Endodermal cell (in vitro differentiated cells): Measurements from ENCODE around the gene C12orf57. TPM values are rescaled to one million over a fixed set of nuclear protein-coding genes. Genes with fewer than 3 reads are reported as not detected.

Source experiments
- DNase-seq: peaks from one replicate; pipeline ENCODE4 v3.0.0-alpha.2; 2017
- H3K27ac ChIP-seq: 2 replicates; pipeline ENCODE4 v1.5.1; 2013; ENCODE audit warnings: mild to moderate bottlenecking, low read depth, low read length, moderate library complexity
- H3K27me3 ChIP-seq: 2 replicates; pipeline ENCODE4 v1.6.1; 2013; ENCODE audit warnings: mild to moderate bottlenecking, low read length, moderate library complexity; ENCODE audit not compliant: insufficient read depth, control insufficient read depth, poor library complexity, severe bottlenecking
- H3K36me3 ChIP-seq: 2 replicates; pipeline ENCODE4 v1.7.0; 2013; ENCODE audit warnings: mild to moderate bottlenecking, low read length, moderate library complexity; ENCODE audit not compliant: control insufficient read depth, insufficient read depth
- H3K4me1 ChIP-seq: one replicate; pipeline ENCODE4 v1.7.0; 2013; ENCODE audit warnings: low read length; ENCODE audit not compliant: control insufficient read depth, insufficient read depth
- H3K4me3 ChIP-seq: 2 replicates; pipeline ENCODE4 v1.5.1; 2013; ENCODE audit warnings: mild to moderate bottlenecking, low read length, moderate library complexity
- H3K9ac ChIP-seq: 2 replicates; pipeline ENCODE4 v1.6.1; 2013; ENCODE audit warnings: mild to moderate bottlenecking, low read length, moderate library complexity; ENCODE audit not compliant: poor library complexity, severe bottlenecking; ENCODE audit errors: extremely low read depth
- H3K9me3 ChIP-seq: 2 replicates; pipeline ENCODE4 v1.6.1; 2013; ENCODE audit warnings: mild to moderate bottlenecking, low read length, moderate library complexity; ENCODE audit not compliant: control insufficient read depth
- H3K27ac Mint-ChIP-seq: 2 replicates; pipeline ENCODE4 v1.8.0; 2020; ENCODE audit warnings: mixed read lengths
- H3K27me3 Mint-ChIP-seq: 2 replicates; pipeline ENCODE4 v1.8.0; 2021; ENCODE audit warnings: mild to moderate bottlenecking, mixed read lengths; ENCODE audit not compliant: insufficient read depth
- H3K36me3 Mint-ChIP-seq: 2 replicates; pipeline ENCODE4 v1.8.0; 2020; ENCODE audit warnings: low read depth, mixed read lengths
- H3K4me1 Mint-ChIP-seq: 2 replicates; pipeline ENCODE4 v1.8.0; 2020; ENCODE audit warnings: mixed read lengths
- H3K4me3 Mint-ChIP-seq: 2 replicates; pipeline ENCODE4 v1.8.0; 2020; ENCODE audit warnings: mild to moderate bottlenecking, moderate library complexity, mixed read lengths
- H3K9me3 Mint-ChIP-seq: 2 replicates; pipeline ENCODE4 v1.8.0; 2020; ENCODE audit warnings: mild to moderate bottlenecking, mixed read lengths
- WGBS, 2 experiments: methylation state at CpG; one replicate each; pipeline versions ENCODE4 v1.1.5 to v1.1.7; 2013; ENCODE audit warnings: missing lambda C conversion rate in 2 of 2, mixed read lengths in 1 of 2; ENCODE audit not compliant: insufficient coverage in 1 of 2, insufficient read length in 1 of 2; 5-methylcytosine and 5-hydroxymethylcytosine counted together
- total RNA-seq, 2 donors: library from RNA; stranded (reverse); fragmentation: NEBNext Ultra II Directional in 1 of 2; extraction: Animal tissue kit (Norgen Biotek cat#: 25700) in 1 of 2; gene quantifications; 2 replicates in 1 of 2; 3 replicates in 1 of 2; pipeline ENCODE4 v1.2.1, GENCODE V29; 2021
- TF ChIP-seq, protein P1 (sequence below): fragments of 200-600 bp; sonication (generic); conservative IDR thresholded peaks from 2 replicates; pipeline ENCODE4 v1.5.0; 2021; ENCODE audit warnings: antibody characterized with exemption, mild to moderate bottlenecking

The C12orf57 gene
- total RNA-seq, 2 donors from 2014 or later: 141 to 257 TPM

DNA sequence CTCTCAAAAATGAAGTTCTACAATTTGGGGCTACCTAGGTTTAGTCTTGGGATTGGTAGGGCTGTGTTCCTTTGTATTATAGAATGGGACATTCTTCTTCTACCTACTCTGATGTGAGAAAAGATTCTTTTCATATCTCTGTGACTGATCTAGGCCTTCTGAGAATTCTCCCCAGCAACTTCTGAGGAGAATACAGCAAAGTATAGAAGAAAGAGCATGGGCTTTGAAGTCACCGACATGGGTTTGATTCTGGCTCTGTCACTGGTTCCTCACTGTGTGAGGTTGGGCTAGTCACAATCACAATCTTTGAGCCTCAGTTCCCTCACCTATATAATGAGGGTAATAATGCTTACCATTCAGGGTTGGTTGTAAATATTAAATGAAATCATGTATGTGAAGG lies 11.1 kb upstream of the C12orf57 start:
- H3K4me3 Mint-ChIP-seq: no peak overlapping the region
- H3K4me1 ChIP-seq: peaks cover 13% of the 10 kb centered on the region
- H3K36me3 ChIP-seq: peaks cover 40% of the 10 kb centered on the region
- TF ChIP-seq, protein P1, sequence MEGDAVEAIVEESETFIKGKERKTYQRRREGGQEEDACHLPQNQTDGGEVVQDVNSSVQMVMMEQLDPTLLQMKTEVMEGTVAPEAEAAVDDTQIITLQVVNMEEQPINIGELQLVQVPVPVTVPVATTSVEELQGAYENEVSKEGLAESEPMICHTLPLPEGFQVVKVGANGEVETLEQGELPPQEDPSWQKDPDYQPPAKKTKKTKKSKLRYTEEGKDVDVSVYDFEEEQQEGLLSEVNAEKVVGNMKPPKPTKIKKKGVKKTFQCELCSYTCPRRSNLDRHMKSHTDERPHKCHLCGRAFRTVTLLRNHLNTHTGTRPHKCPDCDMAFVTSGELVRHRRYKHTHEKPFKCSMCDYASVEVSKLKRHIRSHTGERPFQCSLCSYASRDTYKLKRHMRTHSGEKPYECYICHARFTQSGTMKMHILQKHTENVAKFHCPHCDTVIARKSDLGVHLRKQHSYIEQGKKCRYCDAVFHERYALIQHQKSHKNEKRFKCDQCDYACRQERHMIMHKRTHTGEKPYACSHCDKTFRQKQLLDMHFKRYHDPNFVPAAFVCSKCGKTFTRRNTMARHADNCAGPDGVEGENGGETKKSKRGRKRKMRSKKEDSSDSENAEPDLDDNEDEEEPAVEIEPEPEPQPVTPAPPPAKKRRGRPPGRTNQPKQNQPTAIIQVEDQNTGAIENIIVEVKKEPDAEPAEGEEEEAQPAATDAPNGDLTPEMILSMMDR: no peak
- no peak overlapping the region for H3K4me3 ChIP-seq
- no peaks in the 10 kb centered on the region for H3K9me3 Mint-ChIP-seq
- H3K27me3 Mint-ChIP-seq: no peaks in the 10 kb centered on the region
- no peaks in the 10 kb centered on the region for H3K27me3 ChIP-seq
- no peak overlapping the region for H3K27ac ChIP-seq
- WGBS, 2 experiments: 100% methylated on average over 1 of the region's 1 CpG; no CpG with 5 or more reads in 1 of the 2 experiments
- no peaks in the 10 kb centered on the region for H3K9me3 ChIP-seq
- peaks cover 48% of the 10 kb centered on the region for H3K36me3 Mint-ChIP-seq
- H3K4me1 Mint-ChIP-seq: peaks cover 33% of the 10 kb centered on the region
- peak overlapping the region; percentile 34 for H3K27ac Mint-ChIP-seq
- H3K9ac ChIP-seq: no peak overlapping the region
- no peak for DNase-seq

GRCh38 chr12:6934110-6934509 lies 9.7 kb upstream of the C12orf57 start:
- peaks cover 58% of the 10 kb centered on the region for H3K36me3 Mint-ChIP-seq
- Histone ChIP-seq H3K27me3 (no peaks in the 10 kb centered on the region), H3K4me3 (no peak overlapping the region), H3K36me3 (peaks cover 52% of the 10 kb centered on the region), H3K9me3 (no peaks in the 10 kb centered on the region), H3K27ac (no peak overlapping the region), H3K9ac (no peak overlapping the region), H3K4me1 (peaks cover 13% of the 10 kb centered on the region)
- no peaks in the 10 kb centered on the region for H3K27me3 Mint-ChIP-seq
- peaks cover 41% of the 10 kb centered on the region for H3K4me1 Mint-ChIP-seq
- no peak overlapping the region for H3K4me3 Mint-ChIP-seq
- WGBS, 2 experiments: 90 to 100% methylated on average over 2 to 8 of the region's 8 CpGs
- no peak for DNase-seq
- H3K27ac Mint-ChIP-seq: peak overlapping the region; percentile 1
- no peaks in the 10 kb centered on the region for H3K9me3 Mint-ChIP-seq
- TF ChIP-seq, protein P1: no peak

DNA sequence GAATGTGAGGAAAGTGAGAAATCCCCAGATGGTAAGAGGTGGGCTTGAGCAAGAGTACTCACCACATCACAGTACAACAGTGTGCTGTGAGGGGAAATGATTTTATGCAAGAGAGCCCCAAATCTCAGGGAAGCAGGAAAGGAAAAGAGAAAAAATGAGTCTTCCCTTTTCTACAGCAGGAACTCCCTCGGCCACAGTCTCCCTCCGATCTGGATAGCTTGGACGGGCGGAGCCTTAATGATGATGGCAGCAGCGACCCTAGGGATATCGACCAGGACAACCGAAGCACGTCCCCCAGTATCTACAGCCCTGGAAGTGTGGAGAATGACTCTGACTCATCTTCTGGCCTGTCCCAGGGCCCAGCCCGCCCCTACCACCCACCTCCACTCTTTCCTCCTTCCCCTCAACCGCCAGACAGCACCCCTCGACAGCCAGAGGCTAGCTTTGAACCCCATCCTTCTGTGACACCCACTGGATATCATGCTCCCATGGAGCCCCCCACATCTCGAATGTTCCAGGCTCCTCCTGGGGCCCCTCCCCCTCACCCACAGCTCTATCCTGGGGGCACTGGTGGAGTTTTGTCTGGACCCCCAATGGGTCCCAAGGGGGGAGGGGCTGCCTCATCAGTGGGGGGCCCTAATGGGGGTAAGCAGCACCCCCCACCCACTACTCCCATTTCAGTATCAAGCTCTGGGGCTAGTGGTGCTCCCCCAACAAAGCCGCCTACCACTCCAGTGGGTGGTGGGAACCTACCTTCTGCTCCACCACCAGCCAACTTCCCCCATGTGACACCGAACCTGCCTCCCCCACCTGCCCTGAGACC lies 8.2 kb upstream of the C12orf57 start:
- Histone ChIP-seq H3K4me1 (peaks cover 10% of the 10 kb centered on the region), H3K9me3 (no peaks in the 10 kb centered on the region), H3K27me3 (no peaks in the 10 kb centered on the region), H3K4me3 (no peak overlapping the region), H3K36me3 (peaks cover 62% of the 10 kb centered on the region), H3K9ac (no peak overlapping the region), H3K27ac (no peak overlapping the region)
- Mint-ChIP-seq H3K4me3 (no peak overlapping the region), H3K9me3 (no peaks in the 10 kb centered on the region), H3K36me3 (peaks cover 67% of the 10 kb centered on the region), H3K27ac (peak overlapping the region; percentile 89), H3K27me3 (no peaks in the 10 kb centered on the region), H3K4me1 (peaks cover 30% of the 10 kb centered on the region)
- WGBS, 2 experiments: 90 to 95% methylated on average over 7 to 14 of the region's 14 CpGs
- TF ChIP-seq, protein P1: no peak
- no peak for DNase-seq
